GDM1 (cell line): Measurements from ENCODE around the gene GRPEL1.

ENCODE experiments used
- DNase-seq: peaks from one replicate; lab custom pipeline; 2025; lab: John Stamatoyannopoulos, UW

GRPEL1 gene

GRCh38 chr4:7063362-7063761, 4.5 kb downstream of the GRPEL1 start:
- DNase-seq, result no peak

GRCh38 chr4:7062816-7063215, 5.0 kb downstream of the GRPEL1 start:
- no peak for DNase-seq

- DNase-seq, result no peak
These were observed 6.0 kb downstream of the GRPEL1 start for GRCh38 chr4:7061815-7062214.

GRCh38 chr4:7060346-7061150, 7.3 kb downstream of the GRPEL1 start:
- no peak for DNase-seq

GRCh38 chr4:7059662-7060061, 8.2 kb downstream of the GRPEL1 start:
- DNase-seq, result no peak

- DNase-seq, result no peak
These were observed 9.1 kb downstream of the GRPEL1 start for GRCh38 chr4:7058792-7059191.

- DNase-seq, result no peak
These were observed 11.9 kb downstream of the GRPEL1 start for GRCh38 chr4:7055990-7056325.

- no peak for DNase-seq
These were observed 12.5 kb downstream of the GRPEL1 start for GRCh38 chr4:7055111-7055989.

GRCh38 chr4:7054106-7054880, 13.6 kb downstream of the GRPEL1 start:
- no peak for DNase-seq

- peak; percentile 74 for DNase-seq
These were observed 14.7 kb downstream of the GRPEL1 start for GRCh38 chr4:7052923-7053715.

GRCh38 chr4:7052313-7052712, 15.6 kb downstream of the GRPEL1 start:
- DNase-seq, result no peak

GRCh38 chr4:7051905-7052304, 16.0 kb downstream of the GRPEL1 start:
- no peak for DNase-seq

- no peak for DNase-seq
These were observed 16.7 kb downstream of the GRPEL1 start for GRCh38 chr4:7051144-7051495.

GRCh38 chr4:7050481-7051143, 17.3 kb downstream of the GRPEL1 start:
- DNase-seq, result no peak

GRCh38 chr4:7049739-7050138, 18.1 kb downstream of the GRPEL1 start:
- no peak for DNase-seq

GRCh38 chr4:7049295-7049694, 18.6 kb downstream of the GRPEL1 start:
- no peak for DNase-seq

GRCh38 chr4:7048642-7049041, 19.2 kb downstream of the GRPEL1 start:
- DNase-seq, result no peak

- no peak for DNase-seq
These were observed 20.9 kb downstream of the GRPEL1 start for GRCh38 chr4:7046971-7047370.

- DNase-seq, result no peak
These were observed 21.6 kb downstream of the GRPEL1 start for GRCh38 chr4:7045961-7046921.

GRCh38 chr4:7045553-7045952, 22.3 kb downstream of the GRPEL1 start:
- DNase-seq, result no peak
